Skeletal muscle satellite cell (primary cell): ENCODE data around the gene SLC39A1.
A peak's percentile ranks its signal among the peaks of the same experiment; 100 is the strongest.

Experiments used
- H3K27me3 ChIP-seq: 2 replicates; pipeline ENCODE4 v1.7.0; 2013; ENCODE audit warnings: low read length; ENCODE audit not compliant: control insufficient read depth, insufficient read depth
- H3K36me3 ChIP-seq: 2 replicates; pipeline ENCODE4 v1.7.0; 2013; ENCODE audit warnings: mild to moderate bottlenecking, control low read depth, low read length; ENCODE audit not compliant: insufficient read depth
- H3K4me1 ChIP-seq: 2 replicates; pipeline ENCODE4 v1.7.0; 2013; ENCODE audit warnings: low read length; ENCODE audit not compliant: control insufficient read depth, insufficient read depth
- H3K4me2 ChIP-seq: 2 replicates; pipeline ENCODE4 v1.7.0; 2013; ENCODE audit warnings: mild to moderate bottlenecking, low read length
- H3K4me3 ChIP-seq: 2 replicates; pipeline ENCODE4 v1.7.0; 2013; ENCODE audit warnings: low read length
- H3K9ac ChIP-seq: 2 replicates; pipeline ENCODE4 v1.7.0; 2013; ENCODE audit warnings: mild to moderate bottlenecking, low read depth, low read length, moderate library complexity
- H3K9me3 ChIP-seq: replicated peaks from 2 replicates; pipeline ENCODE4 v1.7.0; 2013; ENCODE audit warnings: mild to moderate bottlenecking, control low read depth, low read length

SLC39A1 gene

GRCh38 chr1:153973071-153973470, 9.7 kb upstream of the SLC39A1 start:
- Histone ChIP-seq H3K9me3 (no peaks in the 10 kb centered on the region), H3K4me1 (peaks cover 17% of the 10 kb centered on the region), H3K4me3 (no peak overlapping the region), H3K4me2 (no peak overlapping the region), H3K36me3 (peaks cover 26% of the 10 kb centered on the region), H3K27me3 (no peaks in the 10 kb centered on the region), H3K9ac (no peak overlapping the region)

GRCh38 chr1:153970346-153970745, 7.0 kb upstream of the SLC39A1 start:
- peaks cover 21% of the 10 kb centered on the region for H3K36me3 ChIP-seq
- H3K27me3 ChIP-seq = no peaks in the 10 kb centered on the region
- peaks cover 16% of the 10 kb centered on the region for H3K4me1 ChIP-seq
- no peak overlapping the region for H3K4me2 ChIP-seq
- H3K9me3 ChIP-seq = no peaks in the 10 kb centered on the region
- no peak overlapping the region for H3K9ac ChIP-seq
- H3K4me3 ChIP-seq = no peak overlapping the region

DNA sequence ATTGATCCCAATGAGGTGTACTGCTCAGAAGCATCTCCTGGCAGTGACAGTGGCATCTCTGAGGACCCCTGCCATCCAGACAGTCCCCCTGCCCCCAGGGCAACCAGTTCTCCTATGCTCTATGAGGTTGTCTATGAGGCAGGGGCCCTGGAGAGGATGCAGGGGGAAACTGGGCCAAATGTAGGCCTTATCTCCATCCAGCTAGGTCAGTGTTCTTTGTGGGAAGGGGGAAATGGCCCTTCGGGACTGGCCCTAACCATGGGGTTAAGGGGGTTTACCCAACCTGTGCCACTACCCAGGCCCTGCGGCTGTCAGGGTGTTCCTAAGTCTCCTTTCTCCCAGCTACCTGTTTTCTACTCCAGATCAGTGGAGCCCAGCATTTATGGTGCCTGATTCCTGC, 5.6 kb upstream of the SLC39A1 start:
- Histone ChIP-seq H3K9ac (no peak overlapping the region), H3K9me3 (no peaks in the 10 kb centered on the region), H3K4me3 (no peak overlapping the region), H3K4me1 (peaks cover 21% of the 10 kb centered on the region), H3K4me2 (peak overlapping the region; percentile 86), H3K36me3 (peaks cover 10% of the 10 kb centered on the region), H3K27me3 (no peaks in the 10 kb centered on the region)

GRCh38 chr1:153968408-153968807, 5.1 kb upstream of the SLC39A1 start:
- Histone ChIP-seq H3K27me3 (no peaks in the 10 kb centered on the region), H3K9me3 (no peaks in the 10 kb centered on the region), H3K4me1 (peaks cover 24% of the 10 kb centered on the region), H3K9ac (peak overlapping the region; percentile 66), H3K4me3 (peak overlapping the region; percentile 79), H3K36me3 (peaks cover 4% of the 10 kb centered on the region), H3K4me2 (peak overlapping the region; percentile 86)

- H3K36me3 ChIP-seq = peaks cover 3% of the 10 kb centered on the region
- H3K9me3 ChIP-seq = no peaks in the 10 kb centered on the region
- H3K4me2 ChIP-seq = peak overlapping the region; percentile 86
- peak overlapping the region; percentile 66 for H3K9ac ChIP-seq
- H3K27me3 ChIP-seq = no peaks in the 10 kb centered on the region
- H3K4me1 ChIP-seq = peaks cover 25% of the 10 kb centered on the region
- H3K4me3 ChIP-seq = peak overlapping the region; percentile 79
Observed at GRCh38 chr1:153968000-153968363, 4.6 kb upstream of the SLC39A1 start.

DNA sequence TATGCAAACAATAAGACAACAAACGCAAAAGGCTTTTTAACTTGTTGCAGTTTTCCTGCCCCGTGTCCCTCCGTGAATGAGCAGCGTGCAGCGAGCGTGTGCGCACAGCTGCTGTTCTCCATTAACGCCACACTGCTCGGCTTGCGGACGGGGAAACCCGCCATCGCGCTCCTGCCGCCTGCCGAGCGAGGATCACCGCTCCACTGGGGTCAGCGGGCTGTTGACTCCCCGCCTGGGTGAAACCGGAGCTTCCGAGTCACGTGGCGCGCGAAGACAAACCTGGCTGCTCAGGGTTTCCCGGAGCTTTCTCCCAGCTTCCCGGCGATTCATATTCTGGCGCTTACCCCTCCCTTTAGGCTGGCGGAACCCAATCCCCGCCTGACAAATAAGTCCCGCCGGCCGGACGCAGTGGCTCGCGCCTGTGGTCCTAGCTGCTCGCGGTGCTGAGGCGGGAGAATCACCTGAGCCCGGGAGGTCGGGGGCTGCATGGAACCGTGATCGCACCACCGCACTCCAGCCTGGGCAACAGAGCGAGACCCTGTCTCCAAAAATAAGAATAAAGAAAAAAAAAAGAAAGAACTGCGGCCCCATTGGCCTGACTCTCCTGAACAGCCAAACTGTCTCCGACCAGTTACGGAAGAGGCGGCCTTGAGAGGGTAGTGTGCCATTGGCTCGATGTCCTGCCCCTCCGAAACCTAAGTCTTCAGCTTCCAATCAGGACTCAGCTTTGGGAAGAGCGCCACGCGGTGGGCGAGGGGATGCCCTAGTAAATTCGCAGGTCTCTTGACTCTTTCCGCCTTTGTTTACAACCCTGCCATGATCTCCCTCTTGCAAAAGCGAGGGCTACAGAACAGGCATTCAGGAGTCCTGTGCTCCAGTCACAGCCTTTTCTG, 4.0 kb upstream of the SLC39A1 start, which contains the start of gene CREB3L4:
TSS of gene CREB3L4 (plus strand) at position 796 of the 893 bp plus-strand sequence. CDS start 624 bp downstream, outside the sequence.
- Histone ChIP-seq H3K36me3 (no peaks in the 10 kb centered on the region), H3K4me3 (peak within 1 kb of the TSS; percentile 79), H3K4me1 (peaks cover 32% of the 10 kb centered on the region), H3K4me2 (peak within 1 kb of the TSS; percentile 86), H3K27me3 (no peaks in the 10 kb centered on the region), H3K9me3 (no peaks in the 10 kb centered on the region), H3K9ac (peak within 1 kb of the TSS; percentile 66)

DNA sequence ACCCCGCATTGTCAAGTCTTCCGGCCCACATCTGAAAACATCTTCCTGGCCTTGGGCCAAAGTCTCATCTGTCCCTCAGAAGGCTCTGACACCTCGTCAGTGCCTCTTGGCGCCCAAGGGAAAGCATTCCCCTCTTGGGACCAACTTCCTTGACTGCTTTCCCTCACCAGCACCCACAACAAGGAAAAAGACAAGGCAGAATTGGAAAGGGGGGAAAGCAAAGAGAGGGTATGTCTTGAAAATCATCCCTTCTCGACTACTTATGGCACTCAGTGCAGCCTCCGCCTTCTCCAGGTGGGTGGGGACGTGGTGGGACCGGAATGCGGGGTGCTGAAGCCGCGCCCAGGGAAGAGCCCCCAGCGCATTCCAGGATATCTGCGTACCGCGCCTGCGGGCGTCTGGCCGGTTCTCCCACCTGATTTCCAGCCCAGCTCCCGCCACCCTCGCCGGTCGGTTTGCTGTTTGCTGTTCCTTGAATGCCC, 554 bp upstream of the SLC39A1 start:
- no peaks in the 10 kb centered on the region for H3K27me3 ChIP-seq
- peak overlapping the region; percentile 92 for H3K9ac ChIP-seq
- H3K9me3 ChIP-seq = no peaks in the 10 kb centered on the region
- H3K4me2 ChIP-seq = peak overlapping the region; percentile 93
- peaks cover 45% of the 10 kb centered on the region for H3K4me1 ChIP-seq
- peaks cover 11% of the 10 kb centered on the region for H3K36me3 ChIP-seq
- peak overlapping the region; percentile 89 for H3K4me3 ChIP-seq

GRCh38 chr1:153962088-153963029, 978 bp downstream of the SLC39A1 start:
- no peaks in the 10 kb centered on the region for H3K27me3 ChIP-seq
- peaks cover 11% of the 10 kb centered on the region for H3K36me3 ChIP-seq
- peak overlapping the region; percentile 93 for H3K4me2 ChIP-seq
- H3K4me1 ChIP-seq = peaks cover 41% of the 10 kb centered on the region
- peak overlapping the region; percentile 89 for H3K4me3 ChIP-seq
- no peaks in the 10 kb centered on the region for H3K9me3 ChIP-seq
- peak overlapping the region; percentile 92 for H3K9ac ChIP-seq

DNA sequence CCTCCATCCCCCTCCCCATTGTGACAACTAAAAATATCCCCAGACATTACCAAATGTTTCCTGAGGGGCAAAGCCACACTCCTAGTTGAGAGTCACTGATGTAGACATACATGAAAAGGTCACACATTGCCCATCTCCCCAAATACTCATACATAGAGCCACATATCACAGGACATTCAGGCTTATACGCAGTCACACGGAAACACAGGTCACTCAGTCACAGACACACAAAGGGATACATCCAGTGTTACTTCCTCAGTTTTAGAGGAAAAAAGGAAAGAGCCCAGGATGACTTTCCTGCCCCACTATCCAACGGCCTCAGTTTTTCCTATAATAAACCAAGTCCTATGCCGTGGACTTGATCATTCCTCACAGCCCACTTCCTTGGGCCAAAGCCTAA, 1.9 kb downstream of the SLC39A1 start:
- peaks cover 11% of the 10 kb centered on the region for H3K36me3 ChIP-seq
- peak overlapping the region; percentile 89 for H3K4me3 ChIP-seq
- no peaks in the 10 kb centered on the region for H3K27me3 ChIP-seq
- H3K4me1 ChIP-seq = peaks cover 47% of the 10 kb centered on the region
- H3K9ac ChIP-seq = no peak overlapping the region
- peak overlapping the region; percentile 93 for H3K4me2 ChIP-seq
- no peaks in the 10 kb centered on the region for H3K9me3 ChIP-seq

DNA sequence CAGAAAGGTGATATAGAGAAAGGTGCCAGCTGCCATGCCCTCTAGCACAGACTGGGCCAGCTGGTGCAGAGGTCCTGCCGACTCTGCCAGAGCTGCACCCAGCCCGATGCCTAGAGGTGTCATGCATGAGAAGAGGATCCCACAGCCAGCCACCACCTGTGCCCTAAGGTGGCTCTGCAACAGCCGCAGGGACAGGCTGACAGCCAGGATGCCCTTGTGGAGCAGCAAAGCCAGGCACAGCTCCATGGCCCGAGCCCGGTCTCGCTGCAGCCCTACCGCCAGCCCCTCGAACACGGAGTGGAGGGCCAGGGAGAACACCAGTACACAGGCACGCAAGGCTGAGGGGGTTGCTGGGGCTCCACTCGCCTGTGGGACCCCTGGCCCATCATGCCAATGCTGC, 3.1 kb downstream of the SLC39A1 start:
- no peak overlapping the region for H3K9ac ChIP-seq
- H3K4me1 ChIP-seq = peaks cover 52% of the 10 kb centered on the region
- H3K4me2 ChIP-seq = no peak overlapping the region
- peaks cover 11% of the 10 kb centered on the region for H3K36me3 ChIP-seq
- no peaks in the 10 kb centered on the region for H3K27me3 ChIP-seq
- no peaks in the 10 kb centered on the region for H3K9me3 ChIP-seq
- no peak overlapping the region for H3K4me3 ChIP-seq

DNA sequence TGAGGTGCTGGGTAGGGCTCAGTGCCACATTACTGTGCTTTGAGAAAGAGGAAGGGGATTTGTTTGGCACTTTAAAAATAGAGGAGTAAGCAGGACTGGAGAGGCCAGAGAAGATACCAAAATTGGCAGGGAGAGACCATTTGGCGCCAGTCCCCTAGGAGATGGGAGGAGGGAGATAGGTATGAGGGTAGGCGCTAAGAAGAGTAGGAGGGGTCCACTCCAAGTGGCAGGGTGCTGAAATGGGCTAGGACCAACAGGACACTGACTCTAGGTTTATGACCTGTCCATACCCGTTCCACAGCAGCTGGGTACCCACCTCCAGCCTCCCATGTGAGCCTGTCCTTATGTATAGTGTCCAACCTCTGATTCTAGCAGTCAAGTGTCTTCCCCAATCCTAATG, 3.9 kb downstream of the SLC39A1 start:
- Histone ChIP-seq H3K4me3 (no peak overlapping the region), H3K27me3 (no peaks in the 10 kb centered on the region), H3K36me3 (peaks cover 16% of the 10 kb centered on the region), H3K9me3 (no peaks in the 10 kb centered on the region), H3K4me2 (no peak overlapping the region), H3K9ac (no peak overlapping the region), H3K4me1 (peaks cover 51% of the 10 kb centered on the region)
